Caki2 (cell line): ENCODE data around the gene PPP1R1C. TPM values are rescaled to one million over a fixed set of nuclear protein-coding genes. Genes with fewer than 3 reads are reported as not detected.

Experiments used
- DNase-seq: peaks from one replicate; pipeline ENCODE4 v3.0.0-alpha.2; 2015; ENCODE audit warnings: low read depth
- in situ Hi-C: cut with HindIII; loops from 2 replicates; pipeline ENCODE4 v1.10.0; 2016; ENCODE audit warnings: low sequenced_read_pairs, low pct_unique_long_range_greater_than_20kb, mixed read lengths
- total RNA-seq: library from RNA; depleted of rRNA; stranded (reverse); fragments of >200 nt; shearing (Covaris generic); gene quantifications from 2 replicates; pipeline ENCODE4 v1.2.3, GENCODE V29; 2014; ENCODE audit warnings: low replicate concordance; rRNA removed

Gene PPP1R1C
- total RNA-seq, 1 experiment from 2014 or later = 0.41 TPM

DNA sequence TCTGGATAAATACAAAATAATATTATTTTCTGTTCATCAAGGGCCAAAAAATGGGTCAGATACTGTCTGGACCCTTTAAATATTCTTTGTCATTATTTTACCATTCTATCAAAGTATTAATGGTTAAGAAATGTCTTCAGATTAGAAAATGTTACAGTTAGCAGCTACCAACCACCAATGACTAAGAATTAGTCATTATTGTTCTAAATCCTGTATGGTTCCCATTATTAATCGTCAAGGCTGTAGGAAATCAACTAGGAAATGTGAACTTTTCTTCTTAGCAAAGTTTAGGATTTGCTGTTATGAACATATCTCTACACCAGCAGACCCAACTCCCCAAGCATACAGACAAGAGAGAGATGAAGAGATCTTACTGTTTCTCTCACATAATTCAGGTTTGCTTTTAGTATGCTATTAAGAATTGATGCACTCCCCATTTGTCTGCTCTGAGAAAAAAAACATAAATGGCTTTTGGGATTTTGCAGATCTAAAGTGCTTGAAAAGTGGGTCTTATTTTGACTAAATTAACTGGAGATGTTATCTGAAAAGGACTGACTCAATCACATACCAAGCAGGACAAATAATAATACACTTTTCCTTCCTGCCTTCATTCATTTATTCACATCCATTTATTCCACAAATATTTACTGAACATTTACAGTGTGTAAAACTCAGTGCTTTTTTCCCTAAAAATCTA is 147.7 kb downstream of the PPP1R1C start:
- no peak for DNase-seq
- in situ Hi-C loops = no loop called here

DNA sequence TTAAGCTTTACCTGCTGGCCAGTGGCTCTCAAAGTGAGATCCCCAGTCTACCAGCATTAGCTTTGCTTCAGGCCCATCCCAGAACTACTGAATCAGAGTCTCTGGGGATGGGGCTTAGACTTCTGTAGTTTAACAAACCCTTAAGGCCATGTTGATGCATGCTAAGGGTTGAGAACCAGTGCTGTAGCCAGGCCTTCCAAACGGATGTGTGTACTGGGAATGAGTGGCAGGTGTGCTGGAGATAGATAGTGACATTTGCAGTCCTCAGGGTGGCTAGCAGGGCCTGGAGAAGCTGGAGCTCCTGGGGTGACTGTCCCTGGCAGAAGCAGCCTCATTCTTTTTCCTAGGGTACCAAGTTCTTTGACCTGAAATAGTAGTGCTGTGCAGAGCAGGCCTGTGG is 148.5 kb downstream of the PPP1R1C start:
- DNase-seq = no peak
- in situ Hi-C loops = no loop called here

DNA sequence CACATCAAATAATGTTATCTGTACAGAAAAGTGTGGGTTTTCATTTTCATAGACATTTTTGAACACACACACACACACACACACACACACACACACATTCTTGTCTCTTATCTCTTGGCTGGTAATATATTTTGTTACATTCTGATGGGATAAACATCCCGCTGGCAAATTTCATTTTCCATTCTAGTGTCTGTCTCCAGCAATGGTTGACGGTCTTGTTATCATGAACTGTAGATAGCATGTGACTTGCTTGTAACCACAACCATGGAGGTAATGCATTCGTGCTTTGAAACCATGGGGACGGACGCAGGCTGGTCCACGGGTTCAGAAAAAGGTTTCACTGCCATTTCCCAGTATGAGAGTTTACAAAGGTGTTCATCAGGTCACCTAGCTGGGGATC is 156.4 kb downstream of the PPP1R1C start:
- DNase-seq = no peak
- in situ Hi-C loops = no loop called here

DNA sequence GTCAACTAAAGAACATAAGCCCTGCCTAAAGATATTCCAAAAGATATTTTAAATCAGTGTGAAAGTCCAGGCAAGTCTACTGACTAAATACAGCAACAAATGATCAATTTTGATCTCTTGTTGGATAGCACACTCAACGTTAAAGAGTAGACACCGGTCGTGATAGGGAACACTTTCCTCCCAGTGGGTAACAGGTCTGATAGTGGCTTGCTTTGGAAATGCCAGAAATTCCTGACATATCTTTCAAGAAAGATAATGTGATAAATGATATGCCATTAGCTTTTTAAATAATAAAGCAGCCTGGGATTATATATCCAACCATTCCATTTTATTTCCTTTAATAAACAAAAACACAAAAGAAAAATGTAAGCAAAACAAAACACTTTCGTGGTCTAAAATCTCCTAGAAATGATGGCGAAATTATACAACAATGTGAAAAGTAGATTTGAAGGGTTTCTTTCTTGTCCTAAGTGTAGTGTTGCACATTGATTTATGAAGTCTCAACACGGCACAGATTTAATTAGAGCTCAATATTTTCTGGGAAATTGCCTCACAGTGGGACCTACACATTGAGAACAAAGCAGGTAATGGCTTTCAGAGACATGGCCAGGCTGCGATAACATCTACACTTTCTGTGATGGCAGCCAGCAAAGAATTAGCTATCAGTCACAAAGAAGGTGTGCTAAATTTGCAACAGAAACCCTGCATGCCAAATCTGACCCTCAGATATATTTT is 158.6 kb downstream of the PPP1R1C start:
- no peak for DNase-seq
- in situ Hi-C loops = no loop called here

DNA sequence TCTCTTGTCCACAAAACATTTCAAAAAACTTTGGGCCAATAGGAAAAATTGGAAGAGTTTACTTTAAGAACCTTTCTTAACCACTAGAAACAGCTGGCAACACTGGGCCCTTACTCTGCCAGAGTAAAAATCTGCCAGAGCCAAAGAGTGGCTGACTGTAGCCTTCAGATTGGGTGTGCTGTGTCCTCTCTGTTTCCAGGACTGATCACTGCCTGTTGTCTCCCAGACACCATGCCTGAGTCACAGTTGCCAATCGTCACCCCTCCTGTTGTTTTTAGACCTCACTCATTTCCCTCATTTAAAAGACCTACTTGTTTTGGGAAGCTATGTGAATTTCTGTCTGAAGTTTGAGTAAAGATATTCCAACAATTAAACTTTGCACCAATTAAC is 159.1 kb downstream of the PPP1R1C start:
- no peak for DNase-seq
- in situ Hi-C loops = no loop called here

DNA sequence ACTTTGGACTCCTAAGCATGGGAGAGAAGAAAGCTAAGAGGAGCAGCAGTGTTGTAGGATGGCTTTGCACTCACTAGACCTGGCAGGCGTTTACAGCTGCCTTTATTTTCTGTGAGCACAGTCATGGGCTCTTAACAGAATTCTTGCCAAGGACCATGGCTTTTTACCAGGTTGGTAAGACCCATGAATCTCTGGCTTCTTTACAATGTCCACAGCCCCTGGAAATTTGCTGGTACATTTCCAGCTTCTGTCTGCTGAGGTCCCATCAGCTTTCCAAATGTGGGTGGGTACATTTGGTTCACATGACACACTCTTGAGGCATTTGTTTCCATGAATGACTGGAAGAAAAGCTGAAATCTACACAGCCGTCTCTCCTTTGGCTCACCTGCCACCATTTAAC is 162.7 kb downstream of the PPP1R1C start:
- DNase-seq = no peak
- in situ Hi-C loops = no loop called here

DNA sequence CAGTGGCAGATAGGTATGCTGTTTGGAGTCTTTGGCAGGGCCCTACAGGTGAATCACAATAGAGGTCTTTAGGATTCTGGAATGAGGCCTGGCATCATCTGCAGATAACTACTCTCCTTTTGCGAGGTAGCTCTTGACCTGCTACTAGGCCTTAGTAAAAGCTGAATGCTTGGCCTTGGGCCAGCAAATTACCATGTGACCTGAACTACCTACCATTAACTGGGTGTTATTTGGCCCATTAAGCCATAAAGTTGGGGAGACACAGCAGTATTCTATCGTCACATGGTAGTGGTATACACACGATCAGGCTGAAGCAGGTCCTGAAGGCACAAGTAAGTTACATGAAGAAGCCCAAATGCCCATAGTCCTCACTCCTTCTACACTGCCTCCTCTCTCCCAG is 178.2 kb downstream of the PPP1R1C start:
- in situ Hi-C loops = no loop called here
- DNase-seq = no peak

DNA sequence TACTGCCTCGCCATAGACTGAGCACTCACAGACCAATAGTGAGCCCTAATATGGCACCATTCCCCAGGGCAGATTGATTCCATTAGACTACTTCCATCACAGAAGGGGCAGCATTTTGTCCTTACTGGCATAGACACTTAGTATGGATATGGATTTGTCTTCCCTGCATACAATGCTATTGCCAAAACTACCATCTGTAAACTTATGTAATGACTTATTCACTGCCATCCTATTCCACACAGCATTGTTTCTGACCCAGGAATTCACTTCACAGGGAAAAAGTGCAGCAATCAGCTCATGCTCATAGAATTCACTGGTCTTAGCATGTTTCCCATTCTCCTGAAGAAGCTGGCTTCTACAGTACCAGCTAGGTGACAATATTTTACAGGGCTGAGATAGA is 179.0 kb downstream of the PPP1R1C start:
- in situ Hi-C loops = no loop called here
- DNase-seq = no peak

DNA sequence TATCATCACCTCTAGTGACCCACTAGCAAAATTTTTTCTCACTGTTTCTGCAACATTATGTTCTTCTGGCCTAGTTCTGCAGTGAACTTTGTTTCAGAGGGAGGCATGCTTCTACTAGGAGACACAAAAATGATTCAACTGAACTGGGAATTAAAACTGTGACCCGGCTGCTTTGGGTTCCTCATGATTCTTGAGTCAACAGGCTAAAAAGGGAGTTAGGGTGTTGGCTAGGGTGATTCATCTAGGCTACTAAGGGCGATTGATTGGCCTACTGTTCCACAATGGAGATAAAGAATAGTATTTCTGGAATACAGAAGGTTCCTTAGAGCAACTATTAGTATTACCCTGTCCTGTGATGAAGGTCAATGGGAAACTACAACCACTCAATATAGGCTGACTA is 179.5 kb downstream of the PPP1R1C start:
- no peak for DNase-seq
- in situ Hi-C loops = no loop called here

DNA sequence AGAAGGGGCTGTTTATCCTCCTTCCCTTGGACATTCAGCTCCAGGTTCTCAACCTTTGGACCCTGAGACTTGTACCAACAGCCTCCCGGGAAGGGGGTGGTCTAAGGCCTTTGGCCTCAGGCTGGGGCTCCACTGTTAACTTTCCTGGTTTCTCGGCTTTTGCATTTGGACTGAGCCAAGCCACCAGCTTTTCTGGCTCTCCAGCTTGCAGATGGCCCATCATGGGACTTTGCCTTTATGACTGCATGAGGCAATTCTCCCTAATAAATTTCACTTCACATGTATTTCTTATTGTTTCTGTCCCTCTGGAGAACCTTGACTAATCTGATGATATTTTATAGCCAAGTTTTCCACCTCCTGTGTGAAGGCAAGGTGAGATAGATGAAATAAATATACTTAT is 180.8 kb downstream of the PPP1R1C start:
- DNase-seq = no peak
- in situ Hi-C loops = no loop called here

DNA sequence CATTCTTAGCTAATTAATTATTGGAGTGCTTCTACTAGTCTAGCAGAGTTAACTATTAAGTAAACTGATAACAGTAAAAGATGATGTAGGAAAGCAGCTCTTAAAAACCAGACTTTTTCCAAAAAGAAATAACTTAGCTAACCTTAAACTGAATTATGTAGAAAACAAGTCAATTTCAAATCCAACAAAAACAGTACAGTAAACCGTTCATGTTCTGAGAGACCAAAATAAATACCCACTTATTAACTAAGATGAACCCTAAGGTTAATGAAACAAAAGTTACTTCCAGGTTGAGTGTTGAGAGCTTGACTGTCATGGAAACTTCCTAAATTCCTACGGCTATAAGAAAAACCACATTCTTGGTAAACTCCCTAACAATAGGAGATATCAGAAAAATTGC is 181.2 kb downstream of the PPP1R1C start:
- in situ Hi-C loops = no loop called here
- no peak for DNase-seq

Other genes with a start within 250 kb of the PPP1R1C start
- gene ITPRID2, start 94.1 kb upstream of the PPP1R1C start, total RNA-seq = 51.5 and 85.6 TPM in 2 replicates